GM19438 (cell line): Measurements from ENCODE around the gene RAP1GAP.

ENCODE experiments used
- ATAC-seq: cut with Tn5 transposase; IDR thresholded peaks from one replicate; pipeline ENCODE4 v1.9.1; 2021; ENCODE audit warnings: low read depth; ENCODE audit not compliant: unreplicated experiment

The RAP1GAP gene

DNA sequence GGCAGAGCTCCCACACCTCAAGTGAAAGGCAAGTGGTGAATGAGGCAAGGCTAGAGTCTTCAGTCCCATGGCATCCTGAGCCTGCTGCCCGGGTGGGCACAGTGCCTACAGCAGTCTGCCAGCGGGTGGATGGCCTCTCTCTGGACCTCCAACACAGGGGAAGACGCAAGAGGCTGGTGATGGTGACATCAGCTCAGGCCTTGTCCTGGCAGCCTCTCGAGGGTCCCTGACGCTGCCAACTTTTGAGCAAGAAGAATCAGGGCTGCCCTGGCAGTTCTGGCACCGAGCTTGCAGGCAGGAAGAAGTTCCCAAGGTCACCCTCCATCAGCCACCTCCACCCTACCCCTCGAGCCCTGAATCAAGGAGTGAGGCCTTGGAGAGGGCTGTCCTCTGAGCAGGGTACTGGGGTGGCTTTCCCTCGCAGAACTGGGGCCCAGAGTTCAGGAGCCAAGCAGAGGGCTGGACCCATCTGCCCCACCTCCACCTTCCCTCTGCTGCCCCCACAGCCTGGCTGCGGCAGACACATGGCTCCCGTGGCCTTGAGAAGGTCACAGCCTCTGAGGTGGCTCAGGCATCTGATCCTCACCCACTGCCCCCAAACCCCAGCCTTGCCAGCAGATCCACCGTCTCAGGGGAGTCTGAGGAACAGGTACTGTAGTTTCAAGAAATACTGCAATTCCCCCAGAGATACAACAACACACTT is 5.8 kb downstream of the RAP1GAP start:
- no peak for ATAC-seq

DNA sequence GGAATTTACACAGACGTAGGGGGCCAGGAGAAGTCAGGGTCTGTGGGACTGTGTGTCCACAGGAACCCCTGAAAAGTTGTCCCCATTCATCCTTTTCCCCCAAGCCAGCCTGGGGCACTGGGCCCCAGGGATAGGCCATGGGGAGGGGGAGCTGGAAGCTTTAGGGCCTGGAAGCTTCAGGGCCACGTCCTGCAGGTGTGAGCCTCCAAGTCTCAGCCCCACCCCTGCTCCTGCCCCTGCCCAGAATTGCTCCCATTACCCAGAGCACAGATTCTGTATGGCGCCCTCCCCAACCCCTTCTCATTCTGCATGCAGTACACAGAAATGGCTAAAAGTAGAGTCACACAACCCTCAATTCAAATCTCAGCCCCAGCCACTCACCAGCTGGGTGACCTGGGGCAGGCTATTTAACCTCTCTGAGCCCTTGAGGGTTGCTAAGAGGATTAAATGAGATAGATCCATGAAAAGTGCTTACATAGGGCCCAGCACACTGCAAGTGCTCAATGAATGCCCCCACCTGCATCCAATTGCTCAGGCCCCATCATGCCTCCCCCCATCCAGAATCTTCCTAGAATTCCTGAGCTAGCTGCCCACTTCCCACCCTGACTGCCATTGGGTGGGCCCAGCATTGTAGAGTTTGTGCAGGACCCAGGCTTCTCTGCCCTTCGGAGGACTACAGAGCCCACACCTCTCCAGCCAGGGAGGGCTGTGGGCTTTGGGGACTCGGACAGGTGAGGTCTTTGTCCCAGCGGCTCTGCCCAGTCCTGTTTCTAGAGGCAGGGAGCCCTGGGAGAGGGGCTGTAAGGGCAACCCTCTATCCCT is 6.5 kb downstream of the RAP1GAP start:
- no peak for ATAC-seq

DNA sequence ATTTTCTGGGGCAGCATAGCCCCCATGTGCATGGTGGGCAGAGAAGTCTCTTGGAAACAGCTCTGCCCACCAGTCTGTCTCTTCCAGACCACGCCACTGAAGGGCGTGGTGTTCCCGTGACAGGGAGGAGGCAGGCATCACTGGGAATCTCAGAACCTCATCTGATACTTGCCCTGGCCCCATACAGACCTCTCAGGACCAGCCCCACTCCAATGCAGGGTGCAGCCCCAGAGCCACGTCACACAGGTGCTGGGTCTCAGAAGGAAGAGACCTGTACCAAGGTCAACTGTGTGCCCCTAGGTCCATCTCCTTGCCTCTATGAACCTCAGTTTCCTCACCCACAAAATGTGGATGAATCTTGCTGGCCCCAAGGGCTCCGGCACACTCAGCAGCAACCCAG is 7.3 kb downstream of the RAP1GAP start:
- ATAC-seq: no peak

DNA sequence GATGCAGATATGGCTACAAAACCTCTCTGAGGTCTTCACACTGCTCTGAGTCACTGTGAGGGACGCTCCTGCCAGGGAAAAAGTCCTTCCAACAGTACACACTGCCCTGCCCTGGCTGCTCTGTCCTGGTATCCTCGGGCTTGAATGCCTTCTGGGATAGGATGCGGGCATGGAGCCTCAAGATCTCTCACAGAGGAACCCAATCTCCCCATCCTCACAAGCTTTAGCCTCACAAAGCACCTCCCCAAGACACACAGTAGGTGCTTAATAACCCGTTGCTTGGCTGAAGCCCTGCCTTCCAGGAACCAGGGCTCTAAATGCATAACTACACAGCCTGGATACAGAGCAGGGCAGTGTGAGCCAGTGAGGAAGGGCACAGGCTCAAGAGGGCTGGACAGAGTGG is 9.2 kb downstream of the RAP1GAP start:
- ATAC-seq: no peak

DNA sequence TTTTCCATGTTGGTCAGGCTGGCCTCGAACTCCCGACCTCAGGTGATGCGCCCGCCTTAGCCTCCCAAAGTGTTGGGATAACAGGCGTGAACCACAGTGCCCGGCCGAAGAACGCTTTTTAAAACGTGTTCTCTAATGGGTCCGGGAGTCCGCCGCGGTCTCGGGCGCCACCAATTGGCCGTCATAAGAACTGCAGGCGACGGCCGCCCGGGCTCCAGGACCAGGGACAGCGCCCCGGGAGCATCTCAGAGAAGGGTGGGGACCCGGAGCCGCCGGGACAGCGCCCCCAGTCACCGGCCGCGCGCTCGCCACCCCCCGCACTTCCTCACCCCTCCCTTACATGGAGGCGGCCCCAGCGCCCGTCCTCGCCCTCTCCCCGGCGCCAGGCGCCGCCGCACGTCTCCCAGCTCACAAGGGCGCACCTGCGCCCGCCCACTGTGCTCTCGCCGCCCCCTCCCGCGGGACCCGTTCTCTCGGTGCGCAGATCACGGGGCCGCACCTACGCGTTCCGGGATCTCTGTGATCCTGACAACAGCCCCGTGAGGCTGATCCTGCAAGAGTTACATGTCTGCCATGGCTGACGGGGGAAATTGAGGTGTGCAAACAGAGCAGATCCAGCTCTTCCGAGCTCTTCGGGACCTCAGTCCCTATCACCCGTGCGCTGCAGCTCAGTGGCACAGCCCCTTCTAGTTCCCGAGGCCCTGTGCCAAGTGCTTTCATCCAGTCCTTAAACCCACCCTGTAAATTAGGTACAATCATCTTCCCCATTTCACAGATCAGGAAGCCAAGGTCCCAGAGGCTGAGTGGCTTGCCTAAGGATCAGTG is 9.8 kb downstream of the RAP1GAP start:
- ATAC-seq: no peak

DNA sequence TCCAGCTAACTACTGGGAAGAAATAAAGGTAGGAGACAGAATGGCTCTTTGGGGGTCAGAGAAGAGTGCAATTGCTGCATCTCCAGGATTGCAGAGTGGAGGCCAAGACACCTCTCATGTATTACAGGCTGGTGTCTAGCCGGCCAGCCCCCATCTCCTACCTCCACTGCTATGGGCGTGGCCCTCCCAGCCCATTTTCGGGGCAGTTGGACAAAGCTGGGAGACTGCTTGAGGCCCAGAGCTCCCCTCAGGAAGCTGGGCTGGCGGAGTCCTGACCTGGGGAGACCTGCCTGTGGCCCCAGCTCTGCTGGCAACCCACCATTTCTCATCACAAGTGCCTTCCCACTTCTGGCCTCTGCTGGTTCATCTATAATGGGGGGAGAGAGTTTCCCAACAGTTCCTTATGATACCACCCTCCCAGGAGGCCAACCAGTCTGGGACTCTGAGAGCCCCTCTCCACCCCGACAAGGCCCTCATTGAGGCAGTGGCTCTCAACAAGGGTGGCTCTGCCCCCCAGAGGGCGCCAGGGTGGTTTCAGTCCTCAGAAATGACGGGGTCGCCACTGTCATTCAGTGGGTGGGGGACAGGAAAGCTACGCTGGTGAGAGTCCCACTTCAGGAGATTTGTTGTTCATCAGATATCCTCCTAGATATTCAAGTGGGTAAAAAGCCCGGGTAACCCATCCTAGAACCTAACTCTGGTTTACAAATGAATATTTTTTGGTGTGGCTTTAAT is 11.5 kb downstream of the RAP1GAP start:
- no peak for ATAC-seq

DNA sequence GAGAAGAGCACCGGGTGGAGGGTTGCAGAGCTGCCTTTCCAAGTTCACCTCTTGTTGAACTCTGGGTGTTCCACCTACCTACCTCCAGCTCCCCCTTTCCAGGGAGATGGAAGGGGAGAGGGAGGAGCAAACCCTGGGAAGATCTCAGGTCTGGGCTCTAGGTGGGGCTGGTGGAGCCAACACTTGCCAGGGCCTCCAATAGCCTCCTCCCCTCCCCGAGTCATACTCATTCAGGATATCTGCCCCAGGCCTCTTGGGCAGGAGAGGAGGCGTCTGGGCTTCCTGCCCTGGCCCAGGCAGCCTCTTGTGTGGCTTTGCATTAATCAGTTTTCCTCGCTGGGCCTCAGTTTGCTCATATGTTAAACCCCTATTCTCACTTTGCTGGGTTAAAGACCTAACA is 13.4 kb downstream of the RAP1GAP start:
- no peak for ATAC-seq

DNA sequence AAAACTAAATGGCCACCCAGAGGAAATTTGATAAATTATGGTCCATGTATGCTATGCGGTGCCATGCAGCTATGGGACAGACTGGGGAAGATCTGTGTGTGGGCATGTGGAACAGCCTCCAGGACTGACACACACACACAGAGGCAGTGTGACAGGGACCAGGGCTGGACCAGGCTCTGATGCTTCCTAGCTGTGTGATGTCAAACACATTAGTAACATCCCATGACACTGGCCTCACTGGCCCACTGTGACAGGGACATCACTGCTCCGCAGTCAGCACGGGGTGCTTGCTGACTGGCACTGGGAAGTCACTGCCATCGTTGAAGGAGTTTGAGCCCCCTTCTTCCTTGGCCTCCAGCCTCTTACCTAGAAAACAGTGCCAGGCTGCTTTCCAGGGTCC is 13.9 kb downstream of the RAP1GAP start:
- no peak for ATAC-seq

DNA sequence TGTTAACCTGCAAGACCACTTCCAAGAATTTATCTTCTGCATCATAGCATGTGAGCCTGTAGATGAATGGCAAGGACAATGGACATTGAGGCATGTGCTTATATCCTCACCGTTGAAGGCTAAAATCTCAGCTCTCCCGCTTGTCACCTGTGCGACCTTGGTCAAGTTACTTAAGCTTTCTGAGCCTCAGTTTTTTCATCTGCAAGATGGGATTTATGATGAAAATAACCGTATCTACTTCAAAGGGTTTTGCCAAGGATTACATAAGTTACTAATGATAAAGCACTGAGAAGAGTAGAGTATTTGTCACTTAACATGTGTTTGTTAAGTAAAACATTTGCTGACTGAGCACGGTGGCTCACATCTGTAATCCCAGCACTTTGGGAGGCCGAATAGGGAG is 14.9 kb downstream of the RAP1GAP start:
- no peak for ATAC-seq

DNA sequence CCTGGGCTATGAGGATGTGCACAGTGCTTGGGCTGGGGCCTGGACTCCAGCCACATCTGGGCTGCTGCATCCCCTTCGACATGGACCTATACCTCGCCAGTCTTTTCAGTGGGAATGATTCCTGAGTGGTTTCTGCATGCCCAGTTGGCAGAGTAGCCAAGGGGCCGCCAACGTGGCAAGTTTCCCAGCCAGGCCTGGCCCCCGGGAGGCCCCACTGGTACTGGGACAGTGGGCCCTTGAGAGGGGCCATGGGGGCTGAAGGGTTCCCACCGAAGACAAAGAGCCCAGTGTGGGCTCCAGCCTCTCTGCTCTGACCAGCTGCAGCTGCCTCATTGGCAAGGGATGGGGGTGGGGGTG is 15.4 kb downstream of the RAP1GAP start:
- no peak for ATAC-seq

DNA sequence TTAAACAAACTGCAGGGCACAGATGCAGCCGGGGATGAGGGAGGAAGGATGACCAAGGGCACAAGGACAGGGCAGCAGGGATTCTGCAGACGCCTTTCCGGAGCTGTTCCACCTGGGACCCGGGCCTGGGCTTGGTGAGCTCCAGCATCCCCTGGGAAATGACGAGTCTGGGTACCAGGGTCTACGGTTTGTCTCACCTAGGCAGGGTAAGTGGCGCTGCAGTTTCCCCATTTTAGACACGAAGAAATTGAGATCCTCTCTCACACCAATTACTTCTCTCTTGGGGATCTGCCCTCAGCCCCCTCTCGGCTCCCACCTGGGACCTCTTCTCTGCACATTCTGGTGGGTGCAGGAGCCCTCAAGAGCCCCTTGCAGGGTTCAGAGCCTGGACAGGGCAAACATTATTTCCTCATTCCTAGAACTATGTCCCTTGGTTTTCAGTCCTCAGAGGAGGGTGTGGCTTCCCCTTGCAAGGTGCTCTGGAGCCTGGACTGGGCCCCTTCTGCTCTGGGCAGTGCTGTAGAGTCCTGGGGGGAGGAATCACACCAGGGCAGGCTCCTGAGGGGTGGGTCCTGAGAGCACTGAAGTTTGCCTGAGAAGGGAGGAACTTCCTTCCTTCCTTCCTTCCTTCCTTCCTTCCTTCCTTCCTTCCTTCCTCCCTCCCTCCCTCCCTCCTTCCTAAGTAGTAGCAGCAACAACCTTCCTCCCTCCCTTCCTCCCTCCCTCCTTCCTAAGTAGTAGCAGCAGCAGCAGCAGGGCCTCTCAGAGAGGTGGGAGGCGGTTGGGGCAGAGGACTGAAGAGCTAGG is 16.0 kb downstream of the RAP1GAP start:
- no peak for ATAC-seq

DNA sequence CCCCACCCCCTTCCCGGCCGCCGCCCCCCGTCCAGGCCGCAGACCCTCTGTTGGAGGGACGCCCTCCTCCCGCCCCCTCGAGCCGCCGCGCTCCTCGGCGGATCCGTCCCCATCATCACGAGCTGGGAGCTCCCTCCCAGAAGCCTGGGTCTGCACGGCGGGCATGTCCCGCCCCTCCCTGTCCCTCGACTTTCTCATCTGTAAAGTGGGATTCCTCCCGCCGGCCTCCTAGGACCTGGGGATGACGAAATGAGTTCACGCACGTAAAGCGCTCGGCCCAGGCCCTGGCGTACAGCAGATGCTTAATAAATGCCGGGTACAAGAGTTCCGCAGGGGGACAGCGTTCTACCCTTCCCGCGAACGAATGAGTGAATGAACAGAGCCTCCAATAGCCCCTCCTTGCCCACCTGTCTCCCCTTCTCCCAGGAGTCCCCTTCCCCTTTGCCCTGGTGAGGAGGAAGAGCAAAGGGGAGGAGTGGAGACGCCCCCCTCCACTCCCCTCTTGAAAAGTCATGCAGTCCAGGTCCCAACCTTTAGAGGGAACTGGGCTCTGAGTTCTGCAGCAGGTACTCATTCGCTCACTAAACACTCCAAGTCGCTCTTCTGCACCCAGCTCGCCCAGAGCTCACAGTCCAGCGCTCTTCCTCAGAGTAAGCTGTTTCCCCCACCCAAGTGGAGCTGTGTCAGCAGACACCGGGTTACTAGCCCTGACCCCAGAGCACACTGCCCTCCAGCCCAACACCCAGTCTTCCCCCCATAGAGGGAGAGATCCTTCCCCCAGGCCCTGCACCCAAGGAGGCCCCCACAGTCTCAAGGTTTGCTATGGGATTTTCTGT is 16.8 kb downstream of the RAP1GAP start:
- no peak for ATAC-seq

DNA sequence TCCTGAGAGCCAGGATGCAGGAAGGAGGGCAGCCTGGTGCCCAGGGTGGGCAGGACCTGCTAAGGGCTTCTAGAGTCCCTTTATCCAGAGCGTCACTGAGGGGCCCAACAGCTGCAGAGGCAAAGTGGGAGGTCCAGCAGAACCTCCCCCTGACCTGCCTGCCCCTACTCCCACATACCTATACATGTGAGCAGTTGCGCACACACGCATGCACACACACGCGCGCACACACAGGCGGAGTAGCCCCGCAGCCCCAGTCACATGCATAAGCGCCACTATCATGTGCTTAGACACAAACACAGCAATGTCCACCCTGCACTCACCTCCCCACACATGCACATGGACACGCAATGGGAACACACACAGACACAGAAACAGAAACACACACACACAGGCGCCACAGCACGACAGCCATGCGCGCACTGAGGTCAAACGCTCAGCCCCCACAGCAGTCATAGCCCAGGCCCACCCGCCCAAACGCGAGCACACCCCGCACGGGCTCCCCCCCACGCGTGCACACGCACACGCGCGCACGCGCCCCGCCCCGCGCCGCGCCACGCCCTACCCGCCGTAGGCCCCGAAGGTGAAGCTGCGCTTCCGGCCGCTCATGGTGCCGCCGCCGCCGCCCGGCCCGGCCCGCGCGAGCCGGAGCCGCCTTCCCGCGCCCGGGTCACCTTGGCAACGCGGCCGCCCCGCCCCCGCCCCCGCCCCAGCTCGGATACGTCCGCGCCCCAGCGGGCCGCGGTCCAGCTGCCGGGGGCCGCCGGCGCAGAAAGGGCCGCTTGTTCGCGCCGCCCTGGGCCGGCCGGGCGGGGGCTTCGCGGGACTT is 17.7 kb downstream of the RAP1GAP start:
- no peak for ATAC-seq

DNA sequence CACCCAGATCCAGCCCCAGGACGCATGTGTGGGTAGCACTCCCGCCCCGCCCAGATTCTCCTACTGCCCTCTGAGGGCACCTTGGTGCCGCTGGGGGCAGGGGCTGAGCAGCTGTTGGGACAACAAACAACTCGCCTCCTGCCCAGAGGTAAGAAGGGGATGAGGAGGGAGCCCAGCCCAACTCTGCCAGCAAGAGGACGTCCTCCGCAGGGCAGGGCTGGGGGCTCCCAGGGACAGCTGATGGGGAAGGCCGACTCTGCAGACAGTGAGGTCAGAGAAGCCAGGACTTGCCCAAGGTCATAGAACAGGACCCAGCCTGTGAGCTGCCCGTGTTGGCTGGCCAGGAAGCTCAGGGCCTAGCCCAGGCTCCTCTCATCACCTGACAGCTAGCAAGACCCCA is 18.8 kb downstream of the RAP1GAP start:
- ATAC-seq: no peak

DNA sequence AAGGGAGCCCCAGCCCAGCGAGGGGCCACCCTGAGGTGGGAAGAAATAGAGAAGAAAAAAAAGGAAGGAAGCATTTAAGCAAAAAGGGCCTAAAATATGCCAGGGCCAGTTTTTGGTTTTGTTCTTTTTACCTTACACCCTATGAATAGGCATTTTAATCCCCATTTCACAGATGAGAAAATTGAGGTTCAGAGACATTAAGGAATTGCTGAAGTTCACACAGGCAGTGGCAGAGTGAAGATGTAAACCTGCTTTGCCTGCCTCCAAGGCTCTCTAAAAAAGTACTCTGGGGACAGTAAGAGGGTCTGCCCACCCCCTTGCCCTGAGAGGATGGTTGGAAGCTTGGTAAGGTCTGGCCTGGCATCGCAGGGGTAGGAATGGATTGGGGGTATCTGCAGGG is 19.8 kb downstream of the RAP1GAP start:
- no peak for ATAC-seq

DNA sequence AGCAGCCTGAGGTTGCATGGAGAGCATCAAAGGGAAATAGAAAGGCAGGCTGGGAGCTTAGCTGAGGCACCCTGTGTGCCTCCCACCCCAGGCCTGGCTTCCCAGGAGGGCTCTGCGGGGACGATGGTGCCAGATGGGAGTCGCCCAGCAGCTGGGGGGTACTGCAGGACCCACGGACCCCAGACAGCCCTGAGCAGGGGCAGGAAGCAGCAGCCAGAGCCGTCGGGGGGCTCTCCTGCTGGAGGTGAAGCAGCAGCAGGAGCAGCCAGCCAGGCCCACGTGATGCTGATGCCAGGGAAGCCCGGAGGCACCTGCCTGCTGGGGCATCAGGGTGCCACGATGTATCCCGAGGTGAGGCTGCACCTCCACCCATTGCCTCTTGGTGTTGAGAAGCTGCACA is 20.4 kb downstream of the RAP1GAP start:
- ATAC-seq: no peak

DNA sequence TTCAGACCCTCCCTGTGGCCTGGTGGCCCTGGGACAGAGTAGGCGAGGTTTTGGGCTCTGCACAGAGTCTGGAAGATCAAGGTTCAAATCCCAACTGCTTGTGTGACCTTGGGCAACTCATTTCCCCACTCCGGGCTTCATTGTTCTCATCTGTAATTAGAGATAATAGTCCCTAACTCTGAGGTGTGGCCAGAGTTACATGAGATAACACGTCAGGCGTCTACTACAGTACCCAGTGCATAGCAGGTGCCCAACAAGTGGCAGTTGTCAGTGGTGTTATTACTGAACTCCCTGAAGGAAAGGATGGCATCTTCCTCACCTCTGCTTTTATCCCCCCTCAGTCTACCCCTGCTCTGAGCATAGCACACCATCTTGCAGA is 20.8 kb downstream of the RAP1GAP start:
- ATAC-seq: no peak
